EL (cell line): ENCODE results near the gene ATG4C.
"Not testable (repeated sequence)": the region's sequence is repeated elsewhere in the genome, so short reads cannot be mapped to it uniquely, and the experiment has no call there.

Source experiments
- DNase-seq: peaks from one replicate; pipeline ENCODE4 v3.0.0-alpha.2; 2016

ATG4C gene

GRCh38 chr1:62778208-62778607 lies 5.7 kb upstream of the ATG4C start:
- DNase-seq: no peak

GRCh38 chr1:62781841-62782543 lies 1.9 kb upstream of the ATG4C start:
- DNase-seq: peak; percentile 60

GRCh38 chr1:62782544-62783212 lies 1.3 kb upstream of the ATG4C start:
- not testable (repeated sequence) for DNase-seq

GRCh38 chr1:62784509-62785365 lies 805 bp downstream of the ATG4C start:
- peak; percentile 1 for DNase-seq

- no peak for DNase-seq
Observed at GRCh38 chr1:62790716-62791115, 6.8 kb downstream of the ATG4C start.

DNA sequence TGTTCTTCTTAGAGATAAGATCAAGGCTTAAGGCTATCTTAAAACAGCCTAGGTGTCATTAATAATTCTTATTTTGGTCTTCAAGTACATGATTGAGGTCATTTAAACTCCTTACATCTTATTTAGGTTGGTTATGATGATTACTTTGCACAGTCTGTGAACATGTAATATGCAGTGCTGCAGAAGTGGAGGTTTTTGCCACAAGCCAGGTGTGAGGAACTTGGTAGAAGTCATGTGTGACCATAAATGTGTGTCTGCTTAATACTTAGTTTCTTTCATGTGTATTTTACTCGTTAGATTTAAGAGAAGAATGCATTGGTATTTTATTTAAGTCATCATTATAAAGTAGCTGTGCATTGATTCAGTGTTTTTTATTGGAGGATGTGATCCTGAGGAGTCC lies 10.1 kb downstream of the ATG4C start:
- no peak for DNase-seq

GRCh38 chr1:62796221-62796620 lies 12.3 kb downstream of the ATG4C start:
- no peak for DNase-seq

GRCh38 chr1:62799688-62800087 lies 15.8 kb downstream of the ATG4C start:
- no peak for DNase-seq

DNA sequence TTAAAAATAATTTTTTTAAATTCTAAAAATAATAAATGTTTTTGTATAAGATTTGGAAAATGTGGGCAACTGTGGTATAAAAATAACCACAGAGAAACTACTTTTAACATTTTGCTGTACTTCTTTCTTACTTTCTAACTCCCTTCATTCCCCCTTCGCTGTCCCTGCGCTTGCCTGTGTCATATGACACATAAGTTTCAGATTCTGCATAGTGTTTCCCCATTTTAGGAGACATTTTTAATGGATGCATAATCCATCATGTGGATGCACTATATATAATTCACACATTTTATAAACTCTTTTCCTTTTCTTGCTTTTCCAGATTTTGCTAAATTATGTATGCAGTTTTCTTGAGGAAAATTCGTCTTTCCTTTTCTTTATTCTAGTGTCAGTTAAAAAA lies 16.3 kb downstream of the ATG4C start:
- DNase-seq: no peak

GRCh38 chr1:62800825-62801306 lies 16.9 kb downstream of the ATG4C start:
- DNase-seq: peak; percentile 60

DNA sequence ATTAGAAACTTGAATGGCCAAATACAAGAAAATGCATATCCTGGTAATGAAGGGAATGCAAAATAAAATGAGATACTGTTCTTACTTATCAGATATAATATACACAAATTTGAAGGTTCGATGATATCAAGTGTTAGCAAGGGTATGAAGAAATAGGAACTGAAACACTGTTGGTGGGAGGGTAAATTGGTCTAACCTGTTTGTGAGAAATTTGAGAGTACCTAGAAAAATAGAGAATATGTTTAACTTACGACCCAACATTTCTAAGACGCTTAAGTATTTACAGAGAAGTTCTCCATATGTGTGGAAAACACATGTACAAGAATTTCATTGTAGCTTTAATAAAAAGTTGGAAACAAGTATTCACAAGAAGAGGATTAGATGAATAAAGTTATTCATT lies 25.9 kb downstream of the ATG4C start:
- DNase-seq: no peak

DNA sequence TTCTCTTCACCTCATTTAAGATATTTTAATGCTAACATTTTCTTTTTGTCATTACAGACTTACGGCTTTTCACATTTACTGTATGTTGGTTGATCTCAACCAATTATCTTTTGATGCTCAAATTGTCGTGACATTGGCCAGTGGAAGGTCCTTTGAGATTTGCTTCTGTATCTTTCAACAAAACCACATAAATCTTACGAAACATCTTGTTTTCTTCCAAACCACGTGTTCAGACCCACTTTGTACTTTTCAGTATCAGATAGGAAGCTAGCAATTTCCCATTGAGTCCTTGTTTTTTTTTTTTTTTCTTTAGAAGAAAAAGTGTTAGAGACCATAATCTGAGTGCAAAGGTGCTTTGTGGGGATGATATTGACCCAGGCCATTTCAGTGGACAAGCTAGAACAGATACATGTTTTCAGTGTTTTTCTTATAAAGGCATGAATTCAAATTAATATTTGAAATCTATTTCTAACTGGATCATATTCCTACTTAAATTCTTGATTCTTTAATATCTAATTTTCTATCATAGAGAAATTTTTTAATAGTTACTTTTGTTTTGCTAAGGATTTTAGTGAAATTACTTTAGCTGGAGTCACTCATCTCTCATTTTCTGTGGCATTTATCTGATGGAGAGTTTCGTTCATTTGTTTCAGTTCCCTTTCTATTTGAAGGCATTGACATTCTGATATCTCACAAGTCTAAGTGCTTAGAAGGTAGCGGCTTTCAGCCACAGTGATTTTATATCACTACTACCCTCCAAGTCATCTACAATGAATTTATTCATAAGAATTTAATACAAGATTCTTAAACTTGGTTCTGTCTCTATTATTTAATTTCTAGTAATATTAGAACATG lies 26.7 kb downstream of the ATG4C start:
- no peak for DNase-seq

DNA sequence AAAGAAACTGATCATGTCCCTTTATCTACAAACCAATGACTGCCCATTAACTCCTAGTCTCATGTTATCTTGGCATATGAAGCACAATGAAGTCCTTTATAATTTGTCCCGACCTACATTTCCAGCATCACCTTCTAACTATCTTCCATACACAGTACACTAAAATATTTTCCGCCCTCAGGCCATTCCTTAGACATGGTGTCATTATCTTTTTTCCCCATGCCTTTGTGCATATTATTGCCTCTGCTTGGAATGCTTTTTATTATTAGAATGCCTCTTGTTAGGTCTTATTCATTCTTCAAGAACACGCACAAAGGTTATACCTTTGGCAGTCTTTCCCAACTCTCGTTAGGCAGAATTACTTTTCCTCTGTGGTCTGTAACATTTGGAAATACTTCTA lies 39.6 kb downstream of the ATG4C start:
- DNase-seq: peak; percentile 39

DNA sequence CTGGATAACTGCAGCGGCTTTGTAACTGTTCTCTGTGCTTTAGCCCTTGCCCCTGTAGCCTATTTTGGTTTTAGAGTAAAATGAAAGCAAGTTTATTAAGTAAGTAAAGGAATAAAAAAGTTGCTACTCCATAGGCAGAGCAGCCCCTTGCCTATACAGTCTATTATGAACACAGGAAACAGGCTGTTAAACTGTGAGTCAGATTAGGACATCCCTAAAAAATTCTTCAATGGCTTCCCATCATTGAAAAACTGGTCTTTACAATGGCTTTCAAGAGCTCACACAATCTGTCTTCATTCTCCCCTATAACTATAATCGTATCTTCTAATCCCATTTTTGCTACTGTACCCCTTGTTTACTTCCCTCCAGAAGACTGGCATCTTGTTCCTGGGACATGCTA lies 43.0 kb downstream of the ATG4C start:
- DNase-seq: peak; percentile 11

GRCh38 chr1:62827786-62828185 lies 43.9 kb downstream of the ATG4C start:
- DNase-seq: not testable (repeated sequence)

DNA sequence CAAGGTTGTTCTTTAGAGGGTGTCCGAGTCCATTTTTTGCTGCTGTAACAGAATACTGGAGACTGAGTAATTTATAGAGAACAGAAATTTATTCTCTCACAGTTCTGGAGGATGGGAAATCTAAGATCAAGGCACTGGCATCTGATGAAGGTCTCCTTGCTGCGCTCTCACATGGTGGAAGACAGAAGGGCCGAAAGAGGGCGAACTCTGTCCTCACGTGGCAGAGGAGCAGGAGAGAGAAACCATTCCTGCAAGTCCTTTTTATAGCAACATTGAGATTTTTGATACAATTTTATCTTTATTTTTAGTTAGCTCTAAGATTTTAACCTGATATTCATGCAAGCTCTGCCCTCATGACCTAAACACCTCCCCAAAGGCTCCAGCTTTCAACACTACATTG lies 48.3 kb downstream of the ATG4C start:
- no peak for DNase-seq

GRCh38 chr1:62833529-62833928 lies 49.6 kb downstream of the ATG4C start:
- no peak for DNase-seq

GRCh38 chr1:62834400-62834961 lies 50.5 kb downstream of the ATG4C start:
- no peak for DNase-seq

GRCh38 chr1:62836856-62837540 lies 53.1 kb downstream of the ATG4C start:
- DNase-seq: no peak

DNA sequence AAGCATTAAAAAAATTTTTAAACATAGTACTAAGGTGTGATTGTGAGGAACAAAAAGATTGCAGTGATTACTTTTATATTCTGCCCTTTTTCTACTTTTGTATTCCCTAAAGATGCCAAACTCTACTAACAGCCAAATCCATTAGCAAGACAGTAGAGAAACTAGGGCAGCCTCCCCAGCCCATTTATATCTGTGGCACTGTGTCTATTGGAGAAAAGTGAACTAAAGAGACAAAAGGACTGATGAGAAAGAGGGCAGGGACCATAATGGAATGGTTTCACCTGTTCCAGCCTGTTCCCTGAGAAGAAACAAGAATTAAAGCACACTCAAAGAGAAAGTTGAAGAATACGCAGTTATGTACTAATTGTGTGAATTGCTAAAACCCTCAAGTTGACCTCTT lies 56.6 kb downstream of the ATG4C start:
- DNase-seq: no peak

DNA sequence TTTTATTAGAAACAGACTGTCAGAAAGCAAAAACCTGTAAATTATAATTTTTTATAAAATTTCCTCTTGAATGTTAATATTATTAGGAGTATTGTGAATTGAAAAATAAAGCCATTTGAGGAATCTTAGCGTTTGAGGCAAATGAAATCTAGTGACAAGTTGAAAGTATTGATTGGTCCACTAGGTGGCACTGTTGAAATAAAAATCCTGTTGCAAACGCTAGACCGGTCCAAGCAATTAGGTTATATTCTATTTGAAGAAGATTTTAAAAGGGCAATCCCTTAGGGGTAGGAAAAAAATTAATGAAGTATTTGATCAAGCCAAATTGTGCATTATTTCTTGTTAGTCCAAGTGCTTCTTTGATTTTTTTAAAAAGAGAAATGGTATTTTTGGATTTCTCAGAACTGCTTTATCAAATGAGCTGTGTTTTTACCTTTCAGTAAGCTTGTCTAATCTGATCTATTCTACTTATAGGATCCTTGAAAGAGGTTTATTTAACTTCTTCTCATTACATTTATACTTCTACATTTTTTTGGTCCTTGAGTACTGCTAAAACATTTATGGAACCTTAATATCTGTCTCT lies 57.7 kb downstream of the ATG4C start:
- DNase-seq: peak; percentile 59
